Left renal cortex interstitium (tissue), 4 donors: ENCODE results near the gene ARPC4. TPM values are rescaled to one million over a fixed set of nuclear protein-coding genes. Genes with fewer than 3 reads are reported as not detected.

ENCODE experiments used
- DNase-seq, 4 donors: peaks; one replicate each; pipeline ENCODE4 v3.0.0-alpha.2; 2013; ENCODE audit warnings: low read depth in 4 of 4, low spot score in 2 of 4, missing footprints in 1 of 4
- polyA plus RNA-seq, 4 donors: library from polyadenylated mRNA; unstranded; fragments of 120-200 nt; gene quantifications; one replicate each; pipeline ENCODE4 v1.2.1, GENCODE V29; 2013; ENCODE audit not compliant: insufficient read length in 4 of 4

ARPC4 gene
- polyA plus RNA-seq, 4 donors = 113 to 161 (median 142) TPM

DNA sequence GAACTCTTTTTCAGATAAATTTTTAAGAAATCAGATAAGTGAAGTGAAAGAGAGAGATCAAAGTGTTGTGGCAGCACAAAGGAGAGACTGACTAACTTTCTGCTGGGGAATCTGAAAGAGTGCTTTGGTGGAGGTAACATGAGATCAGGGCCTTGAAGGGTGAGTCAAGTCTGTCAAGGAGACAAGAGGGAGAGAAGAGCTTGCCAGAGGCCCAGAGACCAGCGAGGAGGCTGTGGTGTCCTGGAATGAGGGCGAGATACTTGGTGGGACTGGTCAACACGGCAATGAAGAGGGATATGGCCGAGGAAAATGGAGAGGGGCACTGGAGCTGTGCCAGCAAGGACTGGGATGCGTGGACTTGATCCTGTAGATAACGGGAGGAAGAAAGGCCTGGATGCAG lies 5.2 kb upstream of the ARPC4 start:
- DNase-seq = no peak

DNA sequence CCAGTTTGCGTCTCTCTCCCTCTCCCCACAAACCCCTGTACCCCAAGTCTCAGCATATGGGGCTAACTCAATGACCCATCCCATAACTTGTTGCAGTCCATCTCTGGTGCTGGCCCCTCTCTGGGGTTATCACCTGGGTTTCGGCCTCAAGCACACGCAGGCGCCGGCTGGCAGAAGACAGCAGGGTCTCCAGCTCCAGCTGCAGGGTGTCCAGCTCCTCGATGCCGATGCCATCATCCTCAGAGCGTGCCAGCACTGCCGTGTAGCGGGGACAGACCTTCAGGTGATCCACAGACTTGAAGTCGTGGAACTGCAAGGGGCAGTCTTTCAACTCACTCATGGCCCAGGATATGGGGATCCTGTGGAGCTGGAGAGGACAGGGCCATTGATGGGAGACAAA lies 1.8 kb upstream of the ARPC4 start:
- DNase-seq = no peak

DNA sequence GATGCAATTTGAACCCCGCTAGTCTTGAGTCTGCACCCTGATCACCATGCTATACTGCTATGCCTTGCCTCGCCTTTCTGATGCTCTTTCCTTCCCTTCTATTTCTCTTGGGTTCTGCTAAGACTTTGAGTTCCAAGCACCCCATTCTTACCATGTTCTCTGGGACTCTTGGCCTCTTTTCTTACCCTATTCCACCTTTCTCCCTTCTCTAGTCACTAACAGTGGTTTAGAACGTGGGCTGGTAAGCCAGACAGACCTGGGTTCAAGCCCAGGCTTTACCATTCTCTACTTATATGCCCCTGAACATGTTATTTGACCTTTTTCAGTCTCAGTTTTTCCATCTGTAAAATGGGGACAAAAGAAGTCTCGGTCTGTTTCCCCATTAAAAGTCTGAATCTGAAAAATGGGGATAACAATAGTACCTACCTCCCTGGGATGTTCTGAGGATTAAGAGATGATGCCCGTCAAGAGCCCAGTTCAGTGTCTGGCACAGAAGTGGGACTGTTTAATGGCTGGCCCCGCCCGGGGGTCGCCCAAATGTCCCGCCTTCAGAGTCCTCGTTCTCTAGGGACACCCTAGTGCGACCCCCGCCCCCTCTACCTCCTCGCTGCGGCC lies 985 bp upstream of the ARPC4 start:
- no peak for DNase-seq

DNA sequence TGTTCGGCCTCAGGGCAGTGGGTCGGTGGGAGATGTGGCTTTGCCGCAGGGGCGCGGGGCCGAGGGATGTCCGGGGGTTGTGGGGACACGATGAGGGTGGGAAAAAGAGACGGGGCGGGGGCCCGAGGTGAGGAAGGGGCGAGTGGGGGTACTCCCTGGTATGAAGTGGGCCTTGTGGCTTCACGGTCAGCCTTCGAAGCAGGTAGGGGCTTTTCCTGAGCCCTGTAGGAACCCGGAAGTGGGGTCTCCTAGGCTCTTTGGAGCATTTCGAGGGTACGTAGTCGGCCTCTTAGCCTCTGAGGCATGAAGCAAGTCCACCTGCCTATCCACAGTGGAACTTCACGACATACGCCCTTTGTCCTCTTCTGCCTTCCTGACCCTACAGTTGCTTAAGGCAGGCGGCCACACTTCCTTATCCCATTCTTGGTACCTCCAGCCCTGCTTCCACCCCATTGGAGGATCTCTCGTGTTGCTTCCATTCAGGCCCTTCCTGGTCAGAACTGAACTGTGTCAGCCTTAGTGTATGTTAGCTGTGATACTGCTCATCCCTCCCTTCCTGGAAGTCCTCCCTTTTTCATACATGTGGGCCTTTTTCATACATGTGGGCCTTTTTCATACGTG lies 389 bp downstream of the ARPC4 start:
- no peak for DNase-seq

DNA sequence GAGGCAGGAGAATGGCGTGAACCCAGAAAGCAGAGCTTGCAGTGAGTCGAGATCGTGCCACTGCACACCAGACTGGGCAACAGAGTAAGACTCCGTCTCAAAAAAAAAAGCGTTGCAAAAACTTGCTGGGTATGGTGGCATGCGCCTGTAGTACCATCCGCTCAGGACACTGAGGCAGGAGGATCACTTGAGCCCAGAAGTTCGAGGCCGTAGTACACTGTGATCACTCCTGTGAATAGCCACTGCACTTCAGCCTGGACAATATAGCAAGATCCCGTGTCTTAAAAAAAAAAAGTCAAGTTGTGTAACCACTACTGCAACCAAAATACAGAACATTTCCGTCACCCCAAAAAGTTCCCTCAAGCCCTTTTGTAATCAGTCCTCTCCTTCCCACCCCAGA lies 1.5 kb downstream of the ARPC4 start:
- DNase-seq = no peak

DNA sequence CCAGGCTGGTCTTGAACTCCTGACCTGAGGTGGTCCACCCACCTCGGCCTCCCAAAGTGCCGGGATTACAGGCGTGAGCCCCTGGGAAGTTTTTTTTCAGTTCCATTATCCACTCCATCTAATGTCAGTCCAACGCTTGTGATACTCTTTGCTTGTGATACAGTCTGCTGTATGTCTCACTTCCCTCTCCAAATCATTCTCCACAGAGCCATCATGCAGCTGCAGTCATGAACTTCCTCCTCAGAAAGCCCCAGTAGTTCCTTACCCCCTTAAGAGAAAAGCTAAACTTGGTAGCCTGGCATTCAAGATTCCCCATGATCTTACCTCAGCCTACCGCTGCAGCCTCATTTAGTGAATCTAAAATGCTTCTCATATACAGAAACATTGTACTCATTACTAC lies 2.3 kb downstream of the ARPC4 start:
- no peak for DNase-seq

DNA sequence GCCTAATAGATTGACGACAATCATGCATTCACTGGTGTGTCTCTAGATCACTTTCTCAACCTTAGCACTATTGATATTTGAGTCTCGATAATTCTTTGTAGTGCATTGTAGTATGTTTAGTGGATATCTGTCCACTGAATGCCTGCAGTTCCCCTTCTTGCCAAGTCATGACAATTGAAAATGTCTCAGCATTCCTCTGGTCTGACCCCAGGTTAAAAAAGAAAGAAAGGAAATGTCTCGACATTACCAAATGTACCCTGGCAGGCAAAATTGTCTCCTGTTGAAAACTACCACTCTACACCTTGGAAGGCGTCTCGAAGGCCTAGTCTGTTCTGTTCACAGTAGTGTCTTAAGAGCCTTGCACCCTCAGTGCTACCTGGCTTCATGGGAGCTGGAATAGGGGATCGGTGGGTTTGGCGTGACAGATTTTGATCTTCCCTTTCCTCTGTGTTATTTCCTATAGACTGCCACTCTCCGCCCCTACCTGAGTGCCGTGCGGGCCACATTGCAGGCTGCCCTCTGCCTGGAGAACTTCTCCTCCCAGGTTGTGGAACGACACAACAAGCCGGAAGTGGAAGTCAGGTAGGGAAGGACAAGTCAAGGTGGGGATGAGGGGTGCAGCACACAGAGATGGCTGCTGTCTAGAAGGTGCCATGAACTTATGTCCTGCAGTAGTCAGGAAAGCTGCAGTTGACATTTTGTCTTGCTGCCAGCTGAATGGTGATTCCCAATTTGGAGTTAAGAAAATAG lies 4.5 kb downstream of the ARPC4 start:
- DNase-seq = no peak

DNA sequence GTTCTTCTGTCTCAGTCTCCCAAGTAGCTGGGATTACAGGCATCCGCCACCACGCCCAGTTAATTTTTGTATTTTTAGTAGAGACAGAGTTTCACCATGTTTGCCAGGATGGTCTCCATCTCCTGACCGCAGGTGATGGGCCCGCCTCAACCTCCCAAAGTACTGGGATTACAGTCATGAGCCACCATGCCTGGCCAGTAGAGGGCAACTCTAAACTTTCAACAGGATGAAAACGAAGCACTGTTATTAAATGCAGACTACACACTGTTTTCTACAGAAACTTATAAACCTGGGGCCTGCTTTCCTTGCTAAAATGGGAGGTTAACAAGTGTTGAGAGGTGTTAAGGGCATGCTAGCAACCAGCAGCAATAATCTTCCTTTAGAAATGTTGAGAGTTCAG lies 7.6 kb downstream of the ARPC4 start:
- no peak for DNase-seq

DNA sequence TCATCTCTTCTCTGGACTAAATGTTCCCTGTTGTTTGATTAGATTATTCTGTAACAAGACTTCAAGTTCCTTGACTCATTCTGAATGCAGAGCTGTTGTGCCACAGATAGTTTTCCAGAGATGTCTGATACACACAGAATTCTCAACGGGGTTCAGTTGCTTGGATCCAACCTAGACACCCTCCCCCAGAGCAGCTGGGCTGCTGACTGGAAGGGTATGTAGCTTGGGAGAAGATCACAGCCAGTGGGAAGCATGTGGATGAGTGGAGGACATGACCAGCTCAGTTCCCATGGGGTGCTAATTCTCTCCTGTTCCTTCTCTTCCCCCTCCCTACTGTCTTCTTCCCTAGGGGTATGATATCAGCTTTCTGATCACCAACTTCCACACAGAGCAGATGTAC lies 10.6 kb downstream of the ARPC4 start:
- DNase-seq = no peak

DNA sequence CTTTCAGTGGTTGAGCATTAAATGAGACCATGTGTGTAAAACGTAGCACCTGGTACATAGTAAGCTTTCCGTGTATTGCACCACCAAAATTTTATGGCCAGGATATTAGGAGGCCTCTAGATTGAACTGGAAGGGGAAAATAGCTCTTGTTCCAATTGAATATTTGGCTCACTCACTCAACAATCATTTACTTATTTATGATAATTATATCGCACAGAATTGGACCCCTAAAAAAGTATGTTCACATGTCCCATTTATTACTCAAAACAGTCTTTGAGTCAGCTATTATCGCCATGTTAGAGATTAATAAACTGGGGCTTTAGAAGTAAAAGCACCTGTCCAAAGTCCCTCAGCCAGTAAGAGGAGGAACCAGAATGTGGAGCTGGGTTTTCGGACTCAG lies 12.1 kb downstream of the ARPC4 start:
- DNase-seq = no peak

DNA sequence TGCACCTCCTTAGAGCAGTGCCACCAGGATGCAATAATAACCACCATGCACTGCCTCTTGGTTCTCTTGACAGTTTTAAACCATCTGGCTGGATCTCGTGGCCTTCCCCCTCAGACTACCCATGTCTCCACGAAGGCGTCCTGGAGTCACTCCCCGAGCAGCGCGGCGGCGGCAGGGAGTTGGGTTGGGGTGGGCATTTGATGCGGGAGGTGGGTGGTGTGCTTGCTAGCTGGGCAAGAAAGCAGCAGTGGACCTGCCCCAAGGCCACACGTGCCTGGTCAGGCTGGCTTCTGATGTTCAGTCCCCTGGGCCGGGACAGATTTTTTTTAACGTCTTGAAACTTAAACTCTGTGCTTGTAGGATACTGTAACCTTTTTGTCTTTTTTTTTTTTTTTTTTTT lies 13.3 kb downstream of the ARPC4 start:
- DNase-seq = no peak

DNA sequence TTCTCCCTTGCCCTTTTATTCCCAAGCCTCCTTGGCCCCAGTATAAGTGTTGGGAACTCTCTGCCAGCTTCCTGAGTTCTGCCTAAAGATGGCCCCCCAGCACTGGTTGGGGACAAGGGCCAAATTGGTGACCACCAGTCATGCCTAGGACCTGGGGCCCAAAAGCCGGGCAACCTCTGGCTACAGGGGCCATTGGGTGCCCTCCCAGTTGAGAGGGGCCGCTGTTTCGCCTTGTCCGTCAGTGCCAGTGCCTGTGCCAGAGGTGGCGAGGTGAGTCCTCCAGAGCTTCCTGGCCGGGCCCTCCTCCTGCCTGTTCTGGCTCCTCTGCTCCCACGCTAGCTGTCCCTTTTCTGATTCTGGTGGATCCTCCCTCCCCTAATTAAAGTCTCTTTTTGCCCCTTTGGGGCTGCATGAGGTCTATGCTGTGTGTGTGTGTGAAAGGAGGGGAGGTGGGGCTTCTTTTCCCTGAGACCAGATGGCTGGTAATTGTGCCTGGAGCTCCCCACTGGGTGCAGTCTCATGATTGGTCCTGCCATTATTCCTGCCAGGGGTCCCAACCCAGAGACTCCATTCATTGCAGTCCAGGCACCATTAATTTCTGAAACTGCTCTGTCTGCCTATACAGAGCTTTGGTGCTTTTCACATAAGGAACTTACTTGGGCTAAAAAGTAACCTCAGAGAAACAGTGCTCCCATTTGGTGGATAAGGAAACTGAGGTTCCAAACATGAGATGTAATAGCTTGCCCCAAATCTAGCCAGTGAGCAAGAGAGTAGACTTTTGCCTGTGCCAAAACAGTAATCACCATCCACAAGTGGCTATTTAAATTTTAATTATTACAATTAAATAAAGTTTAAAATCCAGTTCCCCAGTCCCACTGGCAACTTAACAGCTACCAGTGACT lies 14.1 kb downstream of the ARPC4 start:
- DNase-seq = no peak

DNA sequence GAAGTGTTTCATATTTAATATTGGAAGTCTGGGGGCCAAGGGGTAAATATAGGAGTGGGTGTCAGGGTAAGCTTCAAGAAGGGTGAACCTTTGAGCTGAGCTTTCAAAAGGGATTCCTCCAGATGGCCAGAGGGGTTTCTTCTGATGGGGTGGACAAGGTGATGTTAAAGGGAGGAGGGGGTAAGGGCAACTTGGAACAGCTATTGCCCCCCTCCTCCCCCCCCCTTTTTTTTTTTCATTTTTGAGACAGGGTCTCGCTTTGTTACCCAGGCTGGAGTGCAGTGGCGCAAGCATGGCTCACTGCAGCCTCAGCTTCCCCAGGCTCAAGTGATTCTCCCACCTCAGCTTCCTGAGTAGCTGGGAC lies 15.1 kb downstream of the ARPC4 start:
- DNase-seq = no peak

DNA sequence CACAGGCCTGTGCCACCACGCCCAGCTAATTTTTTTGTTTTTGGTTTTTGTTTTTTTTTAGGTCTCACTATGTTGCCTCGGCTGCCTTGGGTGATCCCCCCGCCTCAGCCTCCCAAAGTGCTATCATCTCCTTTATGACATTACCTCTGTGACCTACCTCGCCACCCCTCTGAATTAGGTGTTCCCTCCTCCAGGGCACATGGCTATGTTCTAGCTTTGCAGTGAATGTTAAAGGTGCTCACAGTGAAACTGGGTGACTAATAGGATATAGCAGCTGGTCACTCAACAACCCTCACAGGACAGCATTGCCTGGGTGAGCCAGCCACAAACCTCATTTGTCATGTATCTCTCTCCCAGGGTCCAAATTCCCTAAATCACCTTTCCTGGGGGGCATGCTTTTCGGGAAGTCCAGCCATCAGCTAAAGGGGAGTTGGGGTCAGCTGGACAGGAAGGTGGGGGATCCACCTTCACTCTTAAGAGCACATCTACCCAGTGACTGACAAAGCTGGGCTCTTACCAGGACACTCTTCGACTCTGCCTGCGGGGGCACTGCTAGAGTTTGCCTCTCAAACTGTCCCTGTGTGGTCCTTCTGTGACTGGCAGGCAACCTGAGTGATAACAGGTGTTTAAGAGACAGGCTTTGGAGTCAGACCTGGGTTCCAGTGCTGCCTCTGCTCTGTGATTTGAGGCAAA lies 15.6 kb downstream of the ARPC4 start:
- no peak for DNase-seq

DNA sequence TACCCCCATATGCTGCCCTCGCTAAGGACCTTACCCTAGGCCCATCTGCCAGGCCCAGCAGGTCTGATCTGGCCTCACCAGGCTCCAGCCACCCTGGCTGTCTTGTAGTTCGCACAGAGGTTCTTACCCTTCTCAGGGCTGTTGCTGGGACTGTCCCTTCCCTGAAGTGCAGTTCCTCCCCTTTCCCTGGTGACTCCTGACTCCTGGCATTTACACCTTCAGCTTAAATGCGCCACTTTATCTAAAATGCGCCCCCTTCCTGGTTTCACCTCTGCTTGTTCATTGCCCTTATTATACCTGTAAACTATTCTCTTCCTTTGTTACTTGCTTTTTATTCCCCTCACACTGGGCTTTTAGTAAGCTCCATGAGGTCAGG lies 16.3 kb downstream of the ARPC4 start:
- DNase-seq = no peak

DNA sequence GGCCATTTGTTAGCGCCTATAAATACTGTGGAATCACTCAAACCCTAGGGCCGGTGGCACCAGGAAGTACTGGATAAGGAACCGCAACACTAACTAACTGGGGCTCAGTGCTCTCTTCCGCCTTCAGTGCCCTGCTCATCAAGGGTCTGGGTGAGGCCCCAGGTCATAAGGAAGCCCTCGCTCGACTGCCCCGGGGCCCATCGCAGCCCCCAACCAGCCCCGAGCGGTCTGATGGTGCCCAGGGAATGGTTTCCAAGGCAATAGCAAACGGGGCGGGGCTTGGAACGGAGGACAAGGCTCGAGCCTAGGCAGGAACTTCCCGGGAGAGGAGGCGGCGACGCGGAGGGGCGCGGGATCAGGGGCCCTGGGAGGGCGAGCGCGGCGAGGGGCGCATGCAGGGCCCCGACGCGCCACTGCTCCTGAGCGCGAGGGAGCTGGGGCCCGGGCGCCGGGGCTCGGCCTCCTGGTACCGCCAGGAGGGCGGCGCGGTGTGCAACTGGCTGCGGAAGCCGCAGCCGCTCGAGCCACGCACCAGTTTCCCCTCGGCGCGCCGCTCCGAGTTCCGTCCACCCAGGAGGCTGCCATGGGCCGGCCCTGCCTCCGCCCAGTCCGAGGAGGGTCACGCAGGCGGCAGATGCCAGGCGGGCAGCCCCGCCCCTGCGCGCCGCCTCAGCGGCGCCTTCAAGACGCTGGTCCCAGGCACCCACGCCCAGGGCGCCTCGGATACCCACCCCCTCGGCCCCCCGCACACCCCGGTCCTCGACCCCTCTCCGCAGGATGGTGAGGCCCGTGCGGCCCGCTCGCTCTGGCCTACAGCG lies 16.9 kb downstream of the ARPC4 start, which contains the start of gene TTLL3:
TTLL3 (plus strand) TSS at position 648 of the 818 bp plus-strand sequence. CDS start 400 bp downstream, outside the sequence.
- peak in 2 of 4 donors; percentile 26 to 67 for DNase-seq

DNA sequence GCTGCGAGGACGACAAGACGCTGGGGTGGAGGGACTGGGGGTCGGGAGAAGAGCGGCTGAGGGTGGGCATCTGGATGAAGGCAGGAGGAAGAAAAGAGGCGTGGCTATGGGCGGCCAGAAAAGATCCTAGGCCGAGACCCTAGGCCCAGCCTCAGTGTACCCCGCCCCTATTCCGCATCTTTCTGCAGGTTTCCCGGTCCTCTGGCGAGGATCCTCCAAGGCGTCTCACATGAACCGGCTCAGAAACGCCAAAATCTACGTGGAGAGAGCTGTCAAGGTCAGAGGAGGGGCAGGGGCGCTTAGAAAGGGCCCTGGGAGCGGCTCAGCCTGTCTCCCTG lies 17.5 kb downstream of the ARPC4 start:
- DNase-seq = no peak

DNA sequence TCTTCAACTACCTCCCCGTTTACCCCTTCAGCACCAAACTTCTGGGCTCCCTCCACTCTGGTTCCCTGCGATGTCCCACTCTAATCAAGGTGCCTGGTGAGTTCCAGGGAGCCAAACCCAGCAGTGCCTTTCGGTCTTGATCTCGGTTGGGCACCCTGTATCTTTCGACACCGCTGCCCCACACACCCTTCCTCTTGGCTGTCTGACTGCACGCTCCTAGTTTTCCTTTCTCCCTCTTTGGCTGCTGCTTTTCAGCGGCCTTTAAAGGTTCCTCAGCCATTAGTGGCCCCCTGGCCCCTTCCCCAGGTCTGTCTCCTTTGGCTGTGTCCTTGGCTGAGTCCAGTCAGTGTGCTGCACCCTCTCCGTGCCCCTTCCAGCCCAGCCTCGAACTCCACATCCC lies 18.0 kb downstream of the ARPC4 start:
- DNase-seq = no peak

DNA sequence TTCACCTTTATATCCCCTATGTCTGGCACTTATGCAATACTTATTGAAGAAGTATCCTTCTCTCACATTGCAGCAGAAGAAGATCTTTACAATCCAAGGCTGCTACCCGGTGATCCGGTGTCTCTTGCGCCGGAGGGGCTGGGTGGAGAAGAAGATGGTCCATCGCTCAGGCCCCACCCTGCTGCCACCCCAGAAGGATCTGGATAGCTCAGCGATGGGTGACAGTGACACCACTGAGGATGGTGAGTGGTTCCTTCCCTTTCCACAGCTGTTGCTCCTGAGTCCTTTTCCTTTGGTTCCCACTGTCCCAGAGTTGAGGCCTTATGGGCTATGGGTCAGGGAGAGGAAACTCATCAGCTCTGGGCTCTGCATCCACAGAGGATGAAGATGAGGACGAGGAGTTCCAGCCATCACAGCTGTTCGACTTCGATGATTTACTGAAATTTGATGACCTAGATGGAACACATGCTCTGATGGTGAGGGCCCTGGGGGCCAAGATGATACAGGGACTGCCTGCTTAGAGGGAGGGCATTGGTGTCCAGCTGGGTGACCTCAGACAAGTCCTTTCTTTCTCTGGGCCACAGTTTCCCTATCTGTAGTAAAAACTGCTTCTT lies 20.1 kb downstream of the ARPC4 start:
- DNase-seq = no peak
